ENCODE results near the gene KIR3DL2.
A peak's percentile ranks its signal among the peaks of the same experiment; 100 is the strongest.
"Not testable (repeated sequence)": the region's sequence is repeated elsewhere in the genome, so short reads cannot be mapped to it uniquely, and the experiment has no call there.

Gene KIR3DL2

GRCh38 chr19:54888239-54888638, 38.0 kb downstream of the KIR3DL2 start:
- no CpG with 5 or more reads among the region's 10 CpGs for WGBS (ENCODE audit: extremely low coverage, insufficient coverage, low lambda C conversion rate)
- no peak overlapping the region for H2BK15ac ChIP-seq (replicated peaks; ENCODE audit: low read depth)
- no peaks in the 10 kb centered on the region for H3K36me3 ChIP-seq (ENCODE audit: control insufficient read depth, insufficient read depth, low read length)
- H3K23ac ChIP-seq (ENCODE audit: low read length), result no peak overlapping the region
- H3K4me3 ChIP-seq (ENCODE audit: low read length), result no peak overlapping the region
- no peaks in the 10 kb centered on the region for H3K27me3 ChIP-seq (ENCODE audit: insufficient read depth, low read length, poor library complexity)
- no peak overlapping the region for H2AK5ac ChIP-seq (ENCODE audit: low read length)
- H2BK120ac ChIP-seq (ENCODE audit: low read depth, low read length), result no peak overlapping the region
- H3K9ac ChIP-seq (ENCODE audit: low read length), result no peak overlapping the region
- H3K79me1 ChIP-seq (ENCODE audit: low read length), result no peaks in the 10 kb centered on the region
- H3K56ac ChIP-seq (ENCODE audit: low read length), result no peak overlapping the region
- DNase-seq, result no peak
- H3K18ac ChIP-seq (ENCODE audit: low read length), result no peak overlapping the region
- H3K4me1 ChIP-seq (ENCODE audit: control insufficient read depth, low read depth, low read length), result no peaks in the 10 kb centered on the region
- H3K27ac ChIP-seq (ENCODE audit: low read depth, low read length), result no peak overlapping the region
- H2BK5ac ChIP-seq (ENCODE audit: low read length), result no peak overlapping the region
- H3K4me2 ChIP-seq (ENCODE audit: low read length), result no peak overlapping the region
- H3K4ac ChIP-seq (ENCODE audit: low read depth, low read length), result no peak overlapping the region
- no peak overlapping the region for H4K5ac ChIP-seq (ENCODE audit: low read length)
- H3K79me2 ChIP-seq (ENCODE audit: control insufficient read depth, insufficient read depth, low read length), result no peaks in the 10 kb centered on the region
- H4K8ac ChIP-seq (ENCODE audit: low read depth, low read length), result no peak overlapping the region

DNA sequence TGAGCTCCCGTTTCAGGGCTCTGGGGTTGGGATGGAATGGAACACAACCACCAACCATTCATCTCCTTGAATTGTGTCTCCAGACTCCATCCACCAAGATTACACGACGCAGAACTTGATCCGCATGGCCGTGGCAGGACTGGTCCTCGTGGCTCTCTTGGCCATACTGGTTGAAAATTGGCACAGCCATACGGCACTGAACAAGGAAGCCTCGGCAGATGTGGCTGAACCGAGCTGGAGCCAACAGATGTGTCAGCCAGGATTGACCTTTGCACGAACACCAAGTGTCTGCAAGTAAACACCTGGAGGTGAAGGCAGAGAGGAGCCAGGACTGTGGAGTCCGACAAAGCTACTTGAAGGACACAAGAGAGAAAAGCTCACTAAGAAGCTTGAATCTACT, 39.3 kb downstream of the KIR3DL2 start:
- Histone ChIP-seq H4K8ac (ENCODE audit: low read depth, low read length) (no peak overlapping the region), H4K5ac (ENCODE audit: low read length) (no peak overlapping the region), H3K4me2 (ENCODE audit: low read length) (no peak overlapping the region), H3K27ac (ENCODE audit: low read depth, low read length) (no peak overlapping the region), H3K36me3 (ENCODE audit: control insufficient read depth, insufficient read depth, low read length) (no peaks in the 10 kb centered on the region), H2BK5ac (ENCODE audit: low read length) (no peak overlapping the region), H3K4me1 (ENCODE audit: control insufficient read depth, low read depth, low read length) (no peaks in the 10 kb centered on the region), H3K56ac (ENCODE audit: low read length) (no peak overlapping the region), H3K79me2 (ENCODE audit: control insufficient read depth, insufficient read depth, low read length) (no peaks in the 10 kb centered on the region), H3K18ac (ENCODE audit: low read length) (no peak overlapping the region), H3K4me3 (ENCODE audit: low read length) (no peak overlapping the region), H3K23ac (ENCODE audit: low read length) (no peak overlapping the region), H3K4ac (ENCODE audit: low read depth, low read length) (no peak overlapping the region), H2BK120ac (ENCODE audit: low read depth, low read length) (no peak overlapping the region), H3K27me3 (ENCODE audit: insufficient read depth, low read length, poor library complexity) (no peaks in the 10 kb centered on the region), H3K79me1 (ENCODE audit: low read length) (no peaks in the 10 kb centered on the region), H2BK15ac (replicated peaks; ENCODE audit: low read depth) (no peak overlapping the region), H2AK5ac (ENCODE audit: low read length) (peak overlapping the region; percentile 78), H3K9ac (ENCODE audit: low read length) (no peak overlapping the region)
- no CpG with 5 or more reads among the region's 11 CpGs for WGBS (ENCODE audit: extremely low coverage, insufficient coverage, low lambda C conversion rate)
- no peak for DNase-seq

- Histone ChIP-seq H3K23ac (ENCODE audit: low read length) (no peak overlapping the region), H3K4me2 (ENCODE audit: low read length) (no peak overlapping the region), H3K4me1 (ENCODE audit: control insufficient read depth, low read depth, low read length) (no peaks in the 10 kb centered on the region), H3K79me1 (ENCODE audit: low read length) (no peaks in the 10 kb centered on the region), H2AK5ac (ENCODE audit: low read length) (no peak overlapping the region), H2BK120ac (ENCODE audit: low read depth, low read length) (peak overlapping the region; percentile 94), H4K5ac (ENCODE audit: low read length) (no peak overlapping the region), H3K27me3 (ENCODE audit: insufficient read depth, low read length, poor library complexity) (no peaks in the 10 kb centered on the region), H3K36me3 (ENCODE audit: control insufficient read depth, insufficient read depth, low read length) (no peaks in the 10 kb centered on the region), H3K4me3 (ENCODE audit: low read length) (no peak overlapping the region), H3K9ac (ENCODE audit: low read length) (no peak overlapping the region), H3K79me2 (ENCODE audit: control insufficient read depth, insufficient read depth, low read length) (no peaks in the 10 kb centered on the region), H3K18ac (ENCODE audit: low read length) (peak overlapping the region; percentile 90), H3K4ac (ENCODE audit: low read depth, low read length) (peak overlapping the region; percentile 93), H2BK15ac (replicated peaks; ENCODE audit: low read depth) (peak overlapping the region; percentile 37), H4K8ac (ENCODE audit: low read depth, low read length) (no peak overlapping the region), H2BK5ac (ENCODE audit: low read length) (peak overlapping the region; percentile 81), H3K56ac (ENCODE audit: low read length) (peak overlapping the region; percentile 67), H3K27ac (ENCODE audit: low read depth, low read length) (peak overlapping the region; percentile 91)
- peak; percentile 89 for DNase-seq
- no CpG with 5 or more reads among the region's 7 CpGs for WGBS (ENCODE audit: extremely low coverage, insufficient coverage, low lambda C conversion rate)
Measured at GRCh38 chr19:54893406-54893805, 43.2 kb downstream of the KIR3DL2 start.

DNA sequence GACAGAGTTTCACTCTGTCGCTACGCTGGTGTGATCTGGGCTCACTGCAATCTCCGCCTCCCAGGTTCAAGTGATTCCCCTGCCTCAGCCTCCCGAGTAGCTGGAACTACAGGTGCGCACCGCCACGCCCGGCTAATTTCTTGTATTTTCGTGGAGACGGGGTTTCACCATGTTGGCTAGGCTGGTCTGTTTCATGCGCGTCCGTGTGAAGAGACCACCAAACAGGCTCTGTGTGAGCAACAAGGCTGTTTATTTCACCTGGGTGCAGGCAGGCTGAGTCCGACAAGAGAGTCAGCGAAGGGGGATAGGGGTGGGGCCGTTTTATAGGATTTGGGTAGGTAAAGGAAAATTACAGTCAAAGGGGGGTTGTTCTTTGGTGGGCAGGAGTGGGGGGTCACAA, 43.9 kb downstream of the KIR3DL2 start:
- not testable (repeated sequence) for H3K79me2 ChIP-seq (ENCODE audit: control insufficient read depth, insufficient read depth, low read length); H3K4ac ChIP-seq (ENCODE audit: low read depth, low read length); H3K4me2 ChIP-seq (ENCODE audit: low read length); H3K4me1 ChIP-seq (ENCODE audit: control insufficient read depth, low read depth, low read length); H3K4me3 ChIP-seq (ENCODE audit: low read length); H4K5ac ChIP-seq (ENCODE audit: low read length); H2BK15ac ChIP-seq (replicated peaks; ENCODE audit: low read depth); DNase-seq; H3K27me3 ChIP-seq (ENCODE audit: insufficient read depth, low read length, poor library complexity); H4K8ac ChIP-seq (ENCODE audit: low read depth, low read length); H2AK5ac ChIP-seq (ENCODE audit: low read length); H3K23ac ChIP-seq (ENCODE audit: low read length); H3K79me1 ChIP-seq (ENCODE audit: low read length); H3K9ac ChIP-seq (ENCODE audit: low read length); H2BK5ac ChIP-seq (ENCODE audit: low read length); H3K36me3 ChIP-seq (ENCODE audit: control insufficient read depth, insufficient read depth, low read length)
- Histone ChIP-seq H3K56ac (ENCODE audit: low read length) (peak overlapping the region; percentile 12), H3K27ac (ENCODE audit: low read depth, low read length) (peak overlapping the region; percentile 79), H3K18ac (ENCODE audit: low read length) (peak overlapping the region; percentile 22), H2BK120ac (ENCODE audit: low read depth, low read length) (peak overlapping the region; percentile 78)
- no CpG with 5 or more reads among the region's 16 CpGs for WGBS (ENCODE audit: extremely low coverage, insufficient coverage, low lambda C conversion rate)

DNA sequence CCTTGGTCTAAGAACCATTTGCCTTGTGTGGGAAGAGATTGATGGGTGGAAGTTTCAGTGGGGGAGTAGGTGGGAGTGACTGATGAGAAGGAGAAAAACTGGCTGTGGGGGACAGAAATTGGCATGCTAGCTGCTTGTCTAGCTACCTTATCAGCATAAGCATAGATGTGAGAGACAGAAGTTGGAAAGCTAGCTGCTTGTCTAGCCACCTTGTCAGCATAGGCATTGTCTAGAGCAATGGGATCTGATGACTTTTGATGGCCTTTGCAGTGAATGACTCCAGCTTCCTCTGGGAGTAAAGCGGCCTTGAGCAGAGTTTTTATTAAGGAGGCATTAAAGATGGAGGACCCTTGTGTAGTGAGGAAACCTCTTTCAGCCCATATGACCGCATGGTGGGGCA, 45.8 kb downstream of the KIR3DL2 start:
- H3K23ac ChIP-seq (ENCODE audit: low read length), result no peak overlapping the region
- H2AK5ac ChIP-seq (ENCODE audit: low read length), result no peak overlapping the region
- H2BK120ac ChIP-seq (ENCODE audit: low read depth, low read length), result no peak overlapping the region
- peak overlapping the region; percentile 55 for H3K4ac ChIP-seq (ENCODE audit: low read depth, low read length)
- peak overlapping the region; percentile 60 for H3K18ac ChIP-seq (ENCODE audit: low read length)
- no peak overlapping the region for H4K5ac ChIP-seq (ENCODE audit: low read length)
- H3K4me1 ChIP-seq (ENCODE audit: control insufficient read depth, low read depth, low read length), result no peaks in the 10 kb centered on the region
- H3K27me3 ChIP-seq (ENCODE audit: insufficient read depth, low read length, poor library complexity), result no peaks in the 10 kb centered on the region
- no peaks in the 10 kb centered on the region for H3K79me2 ChIP-seq (ENCODE audit: control insufficient read depth, insufficient read depth, low read length)
- no peak overlapping the region for H4K8ac ChIP-seq (ENCODE audit: low read depth, low read length)
- WGBS (ENCODE audit: extremely low coverage, insufficient coverage, low lambda C conversion rate), result no CpG with 5 or more reads among the region's 2 CpGs
- no peak overlapping the region for H3K9ac ChIP-seq (ENCODE audit: low read length)
- H3K27ac ChIP-seq (ENCODE audit: low read depth, low read length), result peak overlapping the region; percentile 66
- no peak overlapping the region for H2BK15ac ChIP-seq (replicated peaks; ENCODE audit: low read depth)
- H3K79me1 ChIP-seq (ENCODE audit: low read length), result no peaks in the 10 kb centered on the region
- H2BK5ac ChIP-seq (ENCODE audit: low read length), result no peak overlapping the region
- DNase-seq, result peak; percentile 73
- H3K4me2 ChIP-seq (ENCODE audit: low read length), result no peak overlapping the region
- no peak overlapping the region for H3K4me3 ChIP-seq (ENCODE audit: low read length)
- peak overlapping the region; percentile 34 for H3K56ac ChIP-seq (ENCODE audit: low read length)
- no peaks in the 10 kb centered on the region for H3K36me3 ChIP-seq (ENCODE audit: control insufficient read depth, insufficient read depth, low read length)

- H3K4me1 ChIP-seq (ENCODE audit: control insufficient read depth, low read depth, low read length); H3K79me1 ChIP-seq (ENCODE audit: low read length); H3K79me2 ChIP-seq (ENCODE audit: control insufficient read depth, insufficient read depth, low read length); H3K18ac ChIP-seq (ENCODE audit: low read length); H3K4me2 ChIP-seq (ENCODE audit: low read length); H2AK5ac ChIP-seq (ENCODE audit: low read length); H3K4ac ChIP-seq (ENCODE audit: low read depth, low read length); H3K56ac ChIP-seq (ENCODE audit: low read length); H3K23ac ChIP-seq (ENCODE audit: low read length); H3K36me3 ChIP-seq (ENCODE audit: control insufficient read depth, insufficient read depth, low read length); H4K8ac ChIP-seq (ENCODE audit: low read depth, low read length); H3K9ac ChIP-seq (ENCODE audit: low read length); H4K5ac ChIP-seq (ENCODE audit: low read length); H3K4me3 ChIP-seq (ENCODE audit: low read length); H3K27me3 ChIP-seq (ENCODE audit: insufficient read depth, low read length, poor library complexity); H2BK15ac ChIP-seq (replicated peaks; ENCODE audit: low read depth); H2BK5ac ChIP-seq (ENCODE audit: low read length); H2BK120ac ChIP-seq (ENCODE audit: low read depth, low read length): not testable (repeated sequence)
- peak overlapping the region; percentile 78 for H3K27ac ChIP-seq (ENCODE audit: low read depth, low read length)
- DNase-seq, result peak; percentile 39
- no CpG with 5 or more reads among the region's 7 CpGs for WGBS (ENCODE audit: extremely low coverage, insufficient coverage, low lambda C conversion rate)
Measured at GRCh38 chr19:54898685-54899084, 48.4 kb downstream of the KIR3DL2 start.

Measured in mesendoderm (in vitro differentiated cells).